H9 (cell line): Measurements from ENCODE around the gene KREMEN2. TPM values are rescaled to one million over a fixed set of nuclear protein-coding genes. Genes with fewer than 3 reads are reported as not detected.
A peak's percentile ranks its signal among the peaks of the same experiment; 100 is the strongest.
"Not testable (repeated sequence)": the region's sequence is repeated elsewhere in the genome, so short reads cannot be mapped to it uniquely, and the experiment has no call there.

ENCODE experiments used
- DNase-seq: peaks from one replicate; pipeline ENCODE4 v3.0.0-alpha.2; 2017
- H2AFZ ChIP-seq: one replicate; pipeline ENCODE4 v1.6.1; 2013; ENCODE audit warnings: mild to moderate bottlenecking, low read length, control low read depth, moderate library complexity
- H2AK5ac ChIP-seq: 2 replicates; pipeline ENCODE4 v1.6.1; 2013; ENCODE audit warnings: low read length, control low read depth, mixed read lengths; ENCODE audit not compliant: insufficient read length
- H2BK120ac ChIP-seq: one replicate; pipeline ENCODE4 v1.6.1; 2013; ENCODE audit warnings: low read depth, mild to moderate bottlenecking, low read length, control low read depth, inconsistent platforms; ENCODE audit not compliant: poor library complexity, severe bottlenecking
- H2BK12ac ChIP-seq: 2 replicates; pipeline ENCODE4 v1.6.1; 2013; ENCODE audit warnings: low read length, control low read depth, mixed read lengths, low read depth; ENCODE audit not compliant: insufficient read length
- H2BK15ac ChIP-seq: 2 replicates; pipeline ENCODE4 v1.6.1; 2013; ENCODE audit warnings: low read depth, low read length, control low read depth
- H2BK20ac ChIP-seq: one replicate; pipeline ENCODE4 v1.6.1; 2013; ENCODE audit warnings: low read depth, mild to moderate bottlenecking, low read length, control low read depth, inconsistent platforms; ENCODE audit not compliant: poor library complexity, severe bottlenecking
- H2BK5ac ChIP-seq: 2 replicates; pipeline ENCODE4 v1.6.1; 2013; ENCODE audit warnings: low read length, control low read depth, mixed read lengths; ENCODE audit not compliant: insufficient read length
- H3K14ac ChIP-seq: 2 replicates; pipeline ENCODE4 v1.6.1; 2013; ENCODE audit warnings: low read length, control low read depth; ENCODE audit not compliant: insufficient read depth
- H3K18ac ChIP-seq: 2 replicates; pipeline ENCODE4 v1.6.1; 2013; ENCODE audit warnings: low read depth, mild to moderate bottlenecking, mixed read lengths, low read length, control low read depth; ENCODE audit not compliant: insufficient read length
- H3K23ac ChIP-seq: 2 replicates; pipeline ENCODE4 v1.6.1; 2013; ENCODE audit warnings: low read length, control low read depth, mixed read lengths, low read depth; ENCODE audit not compliant: insufficient read length
- H3K23me2 ChIP-seq: 2 replicates; pipeline ENCODE4 v1.6.1; 2013; ENCODE audit warnings: low read depth, mild to moderate bottlenecking, mixed read lengths, low read length, control low read depth; ENCODE audit not compliant: insufficient read length, poor library complexity, severe bottlenecking
- H3K27ac ChIP-seq: 2 replicates; pipeline ENCODE4 v1.5.1; 2013; ENCODE audit warnings: low read length, control low read depth, mixed read lengths, low read depth; ENCODE audit not compliant: insufficient read length
- H3K27me3 ChIP-seq: 2 replicates; pipeline ENCODE4 v1.6.1; 2013; ENCODE audit warnings: low read length, control low read depth, inconsistent platforms; ENCODE audit not compliant: insufficient read depth
- H3K4ac ChIP-seq: 2 replicates; pipeline ENCODE4 v1.6.1; 2013; ENCODE audit warnings: low read depth, mild to moderate bottlenecking, control low read depth, inconsistent platforms, low read length, moderate library complexity
- H3K4me1 ChIP-seq: 2 replicates; pipeline ENCODE4 v1.6.1; 2013; ENCODE audit warnings: low read length, control low read depth, inconsistent platforms; ENCODE audit not compliant: insufficient read depth
- H3K4me2 ChIP-seq: 2 replicates; pipeline ENCODE4 v1.6.1; 2013; ENCODE audit warnings: low read length, control low read depth, mixed read lengths; ENCODE audit not compliant: insufficient read length, insufficient read depth
- H3K56ac ChIP-seq: 2 replicates; pipeline ENCODE4 v1.6.1; 2013; ENCODE audit warnings: low read depth, mild to moderate bottlenecking, mixed read lengths, low read length, control low read depth; ENCODE audit not compliant: insufficient read length
- H3K79me1 ChIP-seq: 2 replicates; pipeline ENCODE4 v1.6.1; 2013; ENCODE audit warnings: low read depth, mild to moderate bottlenecking, moderate library complexity, low read length, control low read depth, inconsistent platforms; ENCODE audit not compliant: insufficient read depth, poor library complexity, severe bottlenecking
- H3K79me2 ChIP-seq: 2 replicates; pipeline ENCODE4 v1.6.1; 2013; ENCODE audit warnings: low read length, control low read depth, inconsistent platforms; ENCODE audit not compliant: insufficient read depth
- H3K9ac ChIP-seq: 2 replicates; pipeline ENCODE4 v1.6.1; 2013; ENCODE audit warnings: low read length, control low read depth, mixed read lengths; ENCODE audit not compliant: insufficient read length; ENCODE audit errors: extremely low read depth
- H3K9me3 ChIP-seq: one replicate; pipeline ENCODE4 v1.6.1; 2013; ENCODE audit warnings: low read depth, low read length, inconsistent platforms; ENCODE audit not compliant: control insufficient read depth
- H3T11ph ChIP-seq: one replicate; pipeline ENCODE4 v1.6.1; 2013; ENCODE audit warnings: mild to moderate bottlenecking, low read length, control low read depth, inconsistent platforms
- H4K20me1 ChIP-seq: one replicate; pipeline ENCODE4 v1.6.1; 2013; ENCODE audit not compliant: control insufficient read depth, insufficient read length, insufficient read depth
- H4K5ac ChIP-seq: 2 replicates; pipeline ENCODE4 v1.6.1; 2013; ENCODE audit warnings: low read depth, mild to moderate bottlenecking, mixed read lengths, low read length, control low read depth; ENCODE audit not compliant: insufficient read length
- H4K8ac ChIP-seq: replicated peaks from 2 replicates; pipeline ENCODE4 v1.6.1; 2013; ENCODE audit warnings: low read length, control low read depth, mixed read lengths, low read depth; ENCODE audit not compliant: insufficient read length
- H4K91ac ChIP-seq: 2 replicates; pipeline ENCODE4 v1.6.1; 2013; ENCODE audit warnings: low read depth, mild to moderate bottlenecking, moderate library complexity, mixed read lengths, low read length, control low read depth; ENCODE audit not compliant: insufficient read length
- H3K27ac Mint-ChIP-seq, 3 experiments: 2 replicates in 2 of 3; 3 replicates in 1 of 3; pipeline ENCODE4 v1.8.0; 2020 to 2021; ENCODE audit warnings: mixed read lengths in 3 of 3, mild to moderate bottlenecking in 1 of 3, moderate library complexity in 1 of 3
- H3K27me3 Mint-ChIP-seq: 2 replicates; pipeline ENCODE4 v1.8.0; 2021; ENCODE audit warnings: low read depth, mild to moderate bottlenecking, moderate library complexity, mixed read lengths
- H3K36me3 Mint-ChIP-seq, 3 experiments: 2 replicates in 2 of 3; 3 replicates in 1 of 3; pipeline ENCODE4 v1.8.0; 2020 to 2021; ENCODE audit warnings: low read depth in 3 of 3, mixed read lengths in 3 of 3; ENCODE audit not compliant: insufficient read depth in 1 of 3
- H3K4me1 Mint-ChIP-seq, 2 experiments: 2 replicates each; pipeline ENCODE4 v1.8.0; 2020; ENCODE audit warnings: mixed read lengths in 2 of 2
- H3K4me3 Mint-ChIP-seq, 2 experiments: 2 replicates in 1 of 2; 3 replicates in 1 of 2; pipeline ENCODE4 v1.8.0; 2020 to 2021; ENCODE audit warnings: mild to moderate bottlenecking in 2 of 2, mixed read lengths in 2 of 2, moderate library complexity in 1 of 2
- H3K9me3 Mint-ChIP-seq, 2 experiments: 2 replicates in 1 of 2; 3 replicates in 1 of 2; pipeline ENCODE4 v1.8.0; 2020; ENCODE audit warnings: mild to moderate bottlenecking in 2 of 2, mixed read lengths in 2 of 2, moderate library complexity in 1 of 2
- WGBS: extraction: QIAGEN DNeasy Blood & Tissue Kit; methylation state at CpG from one replicate; pipeline ENCODE4 v1.1.7; 2013; ENCODE audit warnings: missing lambda C conversion rate, low lambda C conversion rate, mixed read lengths; ENCODE audit not compliant: insufficient read length; ENCODE audit errors: extremely low coverage; 5-methylcytosine and 5-hydroxymethylcytosine counted together
- total RNA-seq: library from RNA; stranded (reverse); gene quantifications from 2 replicates; pipeline ENCODE4 v1.2.1, GENCODE V29; 2021
- TF ChIP-seq, protein P1 (sequence below): fragments of 200-600 bp; sonication (generic); conservative IDR thresholded peaks from 3 replicates; pipeline ENCODE4 v1.8.0; 2021; ENCODE audit warnings: antibody characterized with exemption, mild to moderate bottlenecking

KREMEN2 gene
- total RNA-seq, 1 experiment from 2014 or later, result 12.8 TPM

DNA sequence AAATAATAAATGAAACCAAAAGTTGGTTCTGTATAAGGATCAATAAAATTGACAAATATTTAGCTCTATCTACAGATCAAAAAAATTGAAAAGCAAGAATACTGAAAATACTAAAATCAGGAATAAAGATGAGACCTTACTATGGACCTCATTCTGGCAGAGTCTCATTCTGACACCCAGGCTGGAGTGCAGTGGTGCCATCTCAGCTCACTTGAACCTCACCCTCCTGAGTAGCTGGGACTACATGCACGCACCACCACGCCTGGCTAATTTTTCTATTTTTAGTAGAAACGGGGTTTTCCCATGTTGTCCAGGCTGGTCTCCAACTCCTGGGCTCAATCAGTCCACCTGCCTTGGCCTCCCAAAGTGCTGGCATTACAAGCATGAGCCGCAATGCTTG lies 22.0 kb upstream of the KREMEN2 start:
- H2AFZ ChIP-seq, result no peak overlapping the region
- H3K4me2 ChIP-seq, result no peak overlapping the region
- H2BK12ac ChIP-seq, result no peak overlapping the region
- H3K4me1 ChIP-seq, result no peaks in the 10 kb centered on the region
- H2BK5ac ChIP-seq, result no peak overlapping the region
- no peak overlapping the region for H2BK20ac ChIP-seq
- Mint-ChIP-seq H3K36me3 (peaks cover 10 to 40% (median 20%) of the 10 kb centered on the region in 3 experiments; a peak in 6 of 7 replicates), H3K27me3 (no peaks in the 10 kb centered on the region), H3K4me3 (no peak overlapping the region), H3K9me3 (no peaks in the 10 kb centered on the region; a peak in 1 of 5 replicates), H3K27ac (0 out of 7 replicates have a peak overlapping the region, but pooled peaks of 1 of the 3 experiments have one; percentile 12), H3K4me1 (no peaks in the 10 kb centered on the region)
- no CpG with 5 or more reads among the region's 4 CpGs for WGBS
- H3K79me1 ChIP-seq, result no peaks in the 10 kb centered on the region
- H3K9me3 ChIP-seq, result no peaks in the 10 kb centered on the region
- DNase-seq, result no peak
- no peak overlapping the region for H2BK15ac ChIP-seq
- H3K27me3 ChIP-seq, result no peaks in the 10 kb centered on the region
- no peaks in the 10 kb centered on the region for H3K79me2 ChIP-seq
- no peaks in the 10 kb centered on the region for H4K20me1 ChIP-seq
- H4K8ac ChIP-seq, result no peak overlapping the region
- TF ChIP-seq, protein P1, sequence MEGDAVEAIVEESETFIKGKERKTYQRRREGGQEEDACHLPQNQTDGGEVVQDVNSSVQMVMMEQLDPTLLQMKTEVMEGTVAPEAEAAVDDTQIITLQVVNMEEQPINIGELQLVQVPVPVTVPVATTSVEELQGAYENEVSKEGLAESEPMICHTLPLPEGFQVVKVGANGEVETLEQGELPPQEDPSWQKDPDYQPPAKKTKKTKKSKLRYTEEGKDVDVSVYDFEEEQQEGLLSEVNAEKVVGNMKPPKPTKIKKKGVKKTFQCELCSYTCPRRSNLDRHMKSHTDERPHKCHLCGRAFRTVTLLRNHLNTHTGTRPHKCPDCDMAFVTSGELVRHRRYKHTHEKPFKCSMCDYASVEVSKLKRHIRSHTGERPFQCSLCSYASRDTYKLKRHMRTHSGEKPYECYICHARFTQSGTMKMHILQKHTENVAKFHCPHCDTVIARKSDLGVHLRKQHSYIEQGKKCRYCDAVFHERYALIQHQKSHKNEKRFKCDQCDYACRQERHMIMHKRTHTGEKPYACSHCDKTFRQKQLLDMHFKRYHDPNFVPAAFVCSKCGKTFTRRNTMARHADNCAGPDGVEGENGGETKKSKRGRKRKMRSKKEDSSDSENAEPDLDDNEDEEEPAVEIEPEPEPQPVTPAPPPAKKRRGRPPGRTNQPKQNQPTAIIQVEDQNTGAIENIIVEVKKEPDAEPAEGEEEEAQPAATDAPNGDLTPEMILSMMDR, result no peak
- H3K23me2 ChIP-seq, result no peaks in the 10 kb centered on the region
- H3K4ac ChIP-seq, result no peak overlapping the region
- H2BK120ac ChIP-seq, result no peak overlapping the region
- H3K27ac ChIP-seq, result no peak overlapping the region
- H4K91ac ChIP-seq, result no peak overlapping the region
- H2AK5ac ChIP-seq, result no peak overlapping the region
- H3K56ac ChIP-seq, result no peak overlapping the region
- H3K23ac ChIP-seq, result no peak overlapping the region
- H3K18ac ChIP-seq, result no peak overlapping the region
- no peak overlapping the region for H3T11ph ChIP-seq
- no peak overlapping the region for H3K14ac ChIP-seq
- no peak overlapping the region for H3K9ac ChIP-seq
- no peak overlapping the region for H4K5ac ChIP-seq

DNA sequence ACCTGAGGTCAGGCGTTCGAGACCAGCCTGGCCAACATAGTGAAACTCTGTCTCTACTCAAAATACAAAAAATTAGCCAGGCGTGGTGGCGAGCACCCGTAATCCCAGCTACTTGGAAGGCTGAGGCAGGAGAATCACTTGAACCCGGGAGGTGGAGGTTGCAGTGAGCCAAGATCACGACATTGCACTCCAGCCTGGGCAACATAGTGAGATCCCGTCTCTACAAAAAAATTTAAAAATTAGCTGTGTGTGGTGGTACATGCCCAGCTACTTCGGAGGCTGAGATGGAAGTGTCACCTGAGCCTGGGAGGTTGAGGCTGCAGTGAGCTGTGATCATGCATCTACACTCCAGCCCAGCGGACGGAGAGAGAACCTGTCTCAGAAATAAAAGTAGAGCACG lies 20.4 kb upstream of the KREMEN2 start:
- WGBS, result no CpG with 5 or more reads among the region's 12 CpGs
- not testable (repeated sequence) for H2BK15ac ChIP-seq, H3K4me2 ChIP-seq, H2BK12ac ChIP-seq, H3K79me2 ChIP-seq, H3K9me3 ChIP-seq, H3K79me1 ChIP-seq, H3K23ac ChIP-seq, H3K56ac ChIP-seq, H3K18ac ChIP-seq, H3K27ac ChIP-seq, H3K4me3 Mint-ChIP-seq, H4K5ac ChIP-seq, H4K8ac ChIP-seq, H3K4me1 Mint-ChIP-seq, H2AFZ ChIP-seq, H2BK120ac ChIP-seq, DNase-seq, H3K4ac ChIP-seq, H4K91ac ChIP-seq, H3K9me3 Mint-ChIP-seq, H3K27me3 Mint-ChIP-seq, H3K9ac ChIP-seq, H2AK5ac ChIP-seq, H3K14ac ChIP-seq, H3K4me1 ChIP-seq, H3K23me2 ChIP-seq, H4K20me1 ChIP-seq, H2BK20ac ChIP-seq, H2BK5ac ChIP-seq, H3K27me3 ChIP-seq, H3T11ph ChIP-seq
- H3K27ac Mint-ChIP-seq, result peak overlapping the region in 1 of 3 experiments; percentile 35; a peak in 1 of 7 replicates
- H3K36me3 Mint-ChIP-seq, result peaks cover 10 to 38% (median 20%) of the 10 kb centered on the region in 3 experiments; a peak in 6 of 7 replicates
